ENCODE measurements around the gene RPGRIP1L. TPM values are rescaled to one million over a fixed set of nuclear protein-coding genes. Genes with fewer than 3 reads are reported as not detected.

The RPGRIP1L gene
- total and polyA plus RNA-seq, 2 of the 13 experiments (the other 11 are each of a cell fraction or from before 2014, with no cell fraction given), result 5.0 to 13.5 TPM

DNA sequence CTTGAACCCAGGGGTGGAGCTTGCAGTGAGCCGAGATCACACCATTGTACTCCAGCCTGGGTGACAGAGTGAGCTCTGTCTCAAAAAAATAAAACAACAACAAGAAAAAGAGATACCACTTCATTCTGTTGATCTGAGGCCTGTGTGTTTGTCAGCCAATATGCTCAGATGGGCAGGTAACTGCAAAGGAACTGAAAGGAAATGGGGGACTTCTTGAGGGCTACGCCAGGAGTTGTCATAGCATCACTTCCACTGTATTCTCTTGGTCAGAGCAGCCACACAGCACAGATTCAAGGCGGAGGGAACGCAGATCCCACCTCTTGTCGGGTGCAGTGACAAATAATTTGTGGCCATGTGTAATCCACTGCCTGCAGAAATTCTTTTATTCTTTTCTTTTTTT, 126.8 kb downstream of the RPGRIP1L start (continued):
- TF ChIP-seq, protein P1, sequence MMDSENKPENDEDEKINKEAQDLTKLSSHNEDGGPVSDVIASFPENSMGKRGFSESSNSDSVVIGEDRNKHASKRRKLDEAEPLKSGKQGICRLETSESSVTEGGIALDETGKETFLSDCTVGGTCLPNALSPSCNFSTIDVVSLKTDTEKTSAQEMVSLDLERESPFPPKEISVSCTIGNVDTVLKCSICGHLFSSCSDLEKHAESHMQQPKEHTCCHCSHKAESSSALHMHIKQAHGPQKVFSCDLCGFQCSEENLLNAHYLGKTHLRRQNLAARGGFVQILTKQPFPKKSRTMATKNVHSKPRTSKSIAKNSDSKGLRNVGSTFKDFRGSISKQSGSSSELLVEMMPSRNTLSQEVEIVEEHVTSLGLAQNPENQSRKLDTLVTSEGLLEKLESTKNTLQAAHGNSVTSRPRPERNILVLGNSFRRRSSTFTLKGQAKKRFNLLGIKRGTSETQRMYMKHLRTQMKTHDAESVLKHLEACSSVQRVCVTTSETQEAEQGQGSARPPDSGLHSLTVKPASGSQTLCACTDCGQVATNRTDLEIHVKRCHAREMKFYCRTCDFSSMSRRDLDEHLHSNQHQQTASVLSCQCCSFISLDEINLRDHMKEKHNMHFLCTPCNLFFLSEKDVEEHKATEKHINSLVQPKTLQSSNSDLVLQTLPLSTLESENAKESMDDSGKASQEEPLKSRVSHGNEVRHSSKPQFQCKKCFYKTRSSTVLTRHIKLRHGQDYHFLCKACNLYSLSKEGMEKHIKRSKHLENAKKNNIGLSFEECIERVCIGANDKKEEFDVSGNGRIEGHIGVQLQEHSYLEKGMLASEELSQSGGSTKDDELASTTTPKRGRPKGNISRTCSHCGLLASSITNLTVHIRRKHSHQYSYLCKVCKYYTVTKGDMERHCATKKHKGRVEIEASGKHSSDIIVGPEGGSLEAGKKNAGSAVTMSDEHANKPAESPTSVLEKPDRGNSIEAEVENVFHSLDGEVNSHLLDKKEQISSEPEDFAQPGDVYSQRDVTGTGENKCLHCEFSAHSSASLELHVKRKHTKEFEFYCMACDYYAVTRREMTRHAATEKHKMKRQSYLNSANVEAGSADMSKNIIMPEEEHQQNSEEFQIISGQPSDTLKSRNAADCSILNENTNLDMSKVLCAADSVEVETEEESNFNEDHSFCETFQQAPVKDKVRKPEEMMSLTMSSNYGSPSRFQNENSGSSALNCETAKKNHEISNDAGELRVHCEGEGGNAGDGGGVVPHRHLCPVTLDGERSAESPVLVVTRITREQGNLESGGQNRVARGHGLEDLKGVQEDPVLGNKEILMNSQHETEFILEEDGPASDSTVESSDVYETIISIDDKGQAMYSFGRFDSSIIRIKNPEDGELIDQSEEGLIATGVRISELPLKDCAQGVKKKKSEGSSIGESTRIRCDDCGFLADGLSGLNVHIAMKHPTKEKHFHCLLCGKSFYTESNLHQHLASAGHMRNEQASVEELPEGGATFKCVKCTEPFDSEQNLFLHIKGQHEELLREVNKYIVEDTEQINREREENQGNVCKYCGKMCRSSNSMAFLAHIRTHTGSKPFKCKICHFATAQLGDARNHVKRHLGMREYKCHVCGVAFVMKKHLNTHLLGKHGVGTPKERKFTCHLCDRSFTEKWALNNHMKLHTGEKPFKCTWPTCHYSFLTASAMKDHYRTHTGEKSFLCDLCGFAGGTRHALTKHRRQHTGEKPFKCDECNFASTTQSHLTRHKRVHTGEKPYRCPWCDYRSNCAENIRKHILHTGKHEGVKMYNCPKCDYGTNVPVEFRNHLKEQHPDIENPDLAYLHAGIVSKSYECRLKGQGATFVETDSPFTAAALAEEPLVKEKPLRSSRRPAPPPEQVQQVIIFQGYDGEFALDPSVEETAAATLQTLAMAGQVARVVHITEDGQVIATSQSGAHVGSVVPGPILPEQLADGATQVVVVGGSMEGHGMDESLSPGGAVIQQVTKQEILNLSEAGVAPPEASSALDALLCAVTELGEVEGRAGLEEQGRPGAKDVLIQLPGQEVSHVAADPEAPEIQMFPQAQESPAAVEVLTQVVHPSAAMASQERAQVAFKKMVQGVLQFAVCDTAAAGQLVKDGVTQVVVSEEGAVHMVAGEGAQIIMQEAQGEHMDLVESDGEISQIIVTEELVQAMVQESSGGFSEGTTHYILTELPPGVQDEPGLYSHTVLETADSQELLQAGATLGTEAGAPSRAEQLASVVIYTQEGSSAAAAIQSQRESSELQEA (CRISPR knock-in tag; IDR thresholded peaks at IDR 0.05; ENCODE audit: not compliant biosample characterization), result no peak
- TF ChIP-seq ZNF136 (CRISPR knock-in tag; IDR thresholded peaks at IDR 0.05; ENCODE audit: low read depth), result no peak
- TF ChIP-seq RBAK (CRISPR knock-in tag; IDR thresholded peaks at IDR 0.05), result no peak
- TF ChIP-seq ASH2L (IDR thresholded peaks at IDR 0.05; ENCODE audit: insufficient read length, low read depth, low read length), result no peak
- no peak for TF ChIP-seq ETV6 (CRISPR knock-in tag; conservative IDR thresholded peaks at IDR 0.05)
- TF ChIP-seq, protein P2, sequence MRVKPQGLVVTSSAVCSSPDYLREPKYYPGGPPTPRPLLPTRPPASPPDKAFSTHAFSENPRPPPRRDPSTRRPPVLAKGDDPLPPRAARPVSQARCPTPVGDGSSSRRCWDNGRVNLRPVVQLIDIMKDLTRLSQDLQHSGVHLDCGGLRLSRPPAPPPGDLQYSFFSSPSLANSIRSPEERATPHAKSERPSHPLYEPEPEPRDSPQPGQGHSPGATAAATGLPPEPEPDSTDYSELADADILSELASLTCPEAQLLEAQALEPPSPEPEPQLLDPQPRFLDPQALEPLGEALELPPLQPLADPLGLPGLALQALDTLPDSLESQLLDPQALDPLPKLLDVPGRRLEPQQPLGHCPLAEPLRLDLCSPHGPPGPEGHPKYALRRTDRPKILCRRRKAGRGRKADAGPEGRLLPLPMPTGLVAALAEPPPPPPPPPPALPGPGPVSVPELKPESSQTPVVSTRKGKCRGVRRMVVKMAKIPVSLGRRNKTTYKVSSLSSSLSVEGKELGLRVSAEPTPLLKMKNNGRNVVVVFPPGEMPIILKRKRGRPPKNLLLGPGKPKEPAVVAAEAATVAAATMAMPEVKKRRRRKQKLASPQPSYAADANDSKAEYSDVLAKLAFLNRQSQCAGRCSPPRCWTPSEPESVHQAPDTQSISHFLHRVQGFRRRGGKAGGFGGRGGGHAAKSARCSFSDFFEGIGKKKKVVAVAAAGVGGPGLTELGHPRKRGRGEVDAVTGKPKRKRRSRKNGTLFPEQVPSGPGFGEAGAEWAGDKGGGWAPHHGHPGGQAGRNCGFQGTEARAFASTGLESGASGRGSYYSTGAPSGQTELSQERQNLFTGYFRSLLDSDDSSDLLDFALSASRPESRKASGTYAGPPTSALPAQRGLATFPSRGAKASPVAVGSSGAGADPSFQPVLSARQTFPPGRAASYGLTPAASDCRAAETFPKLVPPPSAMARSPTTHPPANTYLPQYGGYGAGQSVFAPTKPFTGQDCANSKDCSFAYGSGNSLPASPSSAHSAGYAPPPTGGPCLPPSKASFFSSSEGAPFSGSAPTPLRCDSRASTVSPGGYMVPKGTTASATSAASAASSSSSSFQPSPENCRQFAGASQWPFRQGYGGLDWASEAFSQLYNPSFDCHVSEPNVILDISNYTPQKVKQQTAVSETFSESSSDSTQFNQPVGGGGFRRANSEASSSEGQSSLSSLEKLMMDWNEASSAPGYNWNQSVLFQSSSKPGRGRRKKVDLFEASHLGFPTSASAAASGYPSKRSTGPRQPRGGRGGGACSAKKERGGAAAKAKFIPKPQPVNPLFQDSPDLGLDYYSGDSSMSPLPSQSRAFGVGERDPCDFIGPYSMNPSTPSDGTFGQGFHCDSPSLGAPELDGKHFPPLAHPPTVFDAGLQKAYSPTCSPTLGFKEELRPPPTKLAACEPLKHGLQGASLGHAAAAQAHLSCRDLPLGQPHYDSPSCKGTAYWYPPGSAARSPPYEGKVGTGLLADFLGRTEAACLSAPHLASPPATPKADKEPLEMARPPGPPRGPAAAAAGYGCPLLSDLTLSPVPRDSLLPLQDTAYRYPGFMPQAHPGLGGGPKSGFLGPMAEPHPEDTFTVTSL (CRISPR knock-in tag; IDR thresholded peaks at IDR 0.05; ENCODE audit: borderline replicate concordance), result no peak
- no peak for TF ChIP-seq ZNF75D (CRISPR knock-in tag; IDR thresholded peaks at IDR 0.05; ENCODE audit: borderline replicate concordance)
- TF ChIP-seq PHB2 (IDR thresholded peaks at IDR 0.05; ENCODE audit: partially characterized antibody), result no peak
- no peak for TF ChIP-seq NONO (IDR thresholded peaks at IDR 0.05)
- no peak for TF ChIP-seq NONO (CRISPR knock-in tag; conservative IDR thresholded peaks at IDR 0.05)
